HG03565 (cell line): ENCODE data around the gene FHIP1B.
A peak's percentile ranks its signal among the peaks of the same experiment; 100 is the strongest.
"Not testable (repeated sequence)": the region's sequence is repeated elsewhere in the genome, so short reads cannot be mapped to it uniquely, and the experiment has no call there.

Source experiments
- ATAC-seq: cut with Tn5 transposase; IDR thresholded peaks from one replicate; pipeline ENCODE4 v1.9.1; 2021; ENCODE audit warnings: mild to moderate bottlenecking, moderate library complexity; ENCODE audit not compliant: unreplicated experiment

The FHIP1B gene

DNA sequence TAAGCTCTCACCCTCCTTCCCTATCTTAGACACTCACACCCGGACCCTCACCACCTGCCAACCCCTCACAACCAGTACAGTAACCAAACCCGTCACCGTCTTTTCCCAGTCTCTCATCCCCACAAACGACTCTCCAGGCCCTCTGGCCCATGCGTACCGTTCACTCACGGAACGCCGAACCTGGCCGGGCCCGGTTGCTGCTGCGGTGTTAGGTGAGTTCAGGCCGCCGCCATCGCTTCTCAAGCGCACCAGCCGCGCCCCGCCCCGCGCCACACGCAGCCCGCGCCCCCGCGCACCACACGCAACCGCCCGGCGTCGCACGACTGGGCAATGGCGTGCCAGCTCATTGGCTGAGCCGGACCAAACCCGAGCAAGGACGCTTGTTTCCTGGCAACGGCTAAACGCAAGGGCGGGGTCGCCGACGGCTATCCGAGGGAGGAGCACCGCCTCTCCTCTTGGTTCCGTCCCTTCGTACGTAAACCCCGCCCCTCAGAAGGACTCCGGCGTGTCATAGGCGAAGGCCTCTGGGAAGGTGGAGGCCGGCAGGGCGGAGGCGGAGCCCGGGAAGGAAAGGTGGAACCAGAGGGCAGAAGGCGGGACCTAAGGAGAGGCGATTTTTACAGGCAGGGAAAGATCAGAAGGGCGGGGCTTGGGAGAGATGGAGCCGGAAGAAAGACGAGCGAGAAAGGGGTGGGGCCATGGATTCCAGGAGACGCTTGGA is at the start of gene FHIP1B:
Gene FHIP1B, minus strand, starts transcription at position 250 of the 721 bp plus-strand sequence. CDS start 10,120 bp downstream, outside the sequence.
- peak; percentile 93 for ATAC-seq

DNA sequence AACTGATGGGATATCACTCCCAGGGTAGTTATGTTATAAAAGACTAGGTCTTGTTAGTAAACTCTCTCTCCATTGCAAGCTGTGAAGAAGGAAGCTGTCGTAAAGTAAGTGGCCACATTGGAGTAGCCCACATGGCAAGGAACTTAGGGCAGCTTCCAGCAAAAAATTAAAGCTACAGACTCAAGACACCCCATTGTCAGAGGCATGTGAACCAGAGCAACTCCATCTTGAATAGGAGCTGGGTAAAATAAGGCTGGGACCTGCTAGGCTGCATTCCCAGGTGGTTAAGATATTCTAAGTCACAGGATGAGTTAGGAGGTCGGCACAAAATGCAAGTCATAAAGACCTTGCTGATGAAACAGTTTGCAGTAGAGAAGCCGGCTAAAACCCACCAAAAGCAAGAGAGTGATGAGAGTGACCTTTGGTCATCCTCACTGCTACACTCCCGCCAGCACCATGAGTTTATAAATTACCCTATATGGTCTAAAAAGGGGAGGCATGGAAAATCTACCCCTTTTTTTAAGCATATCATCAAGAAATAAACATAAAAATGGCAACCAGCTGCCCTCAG is 49.1 kb upstream of the FHIP1B start:
- no peak for ATAC-seq

DNA sequence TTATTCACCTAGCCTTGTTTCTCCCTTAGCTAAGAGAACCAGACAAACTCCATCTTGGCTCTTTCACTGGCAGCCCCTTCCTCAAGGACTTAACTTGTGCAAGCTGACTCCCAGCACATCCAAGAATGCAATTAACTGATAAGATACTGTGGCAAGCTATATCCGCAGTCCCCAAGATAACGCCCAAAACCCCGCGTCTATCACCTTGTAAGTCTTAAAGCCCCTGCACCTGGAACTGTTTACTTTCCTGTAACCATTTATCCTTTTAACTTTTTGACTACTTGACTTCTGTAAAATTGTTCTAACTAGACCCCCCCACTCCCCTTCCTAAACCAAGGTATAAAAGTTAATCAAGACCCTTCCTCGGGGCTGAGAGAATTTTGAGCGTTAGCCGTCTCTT is 46.4 kb upstream of the FHIP1B start:
- not testable (repeated sequence) for ATAC-seq

DNA sequence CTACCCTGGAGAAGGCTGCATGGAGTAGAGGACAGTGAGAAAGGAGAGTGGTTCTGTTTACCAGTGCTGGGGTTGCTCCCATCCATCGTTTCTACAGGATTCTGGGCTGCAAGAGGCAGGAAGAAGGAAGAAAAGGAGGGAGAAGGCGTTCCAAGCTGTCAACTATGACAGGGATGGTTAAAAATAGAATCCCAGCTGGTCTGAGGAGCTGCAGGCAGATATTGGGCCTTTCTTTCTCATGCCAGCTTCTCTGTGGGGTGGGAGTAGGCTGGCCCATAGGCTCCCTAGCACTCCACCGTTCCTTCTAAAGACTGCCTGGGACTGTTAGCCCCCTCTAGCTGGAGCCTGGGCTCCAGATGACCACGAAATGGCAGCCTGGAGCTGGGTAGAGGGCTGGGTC is 38.8 kb upstream of the FHIP1B start:
- no peak for ATAC-seq

DNA sequence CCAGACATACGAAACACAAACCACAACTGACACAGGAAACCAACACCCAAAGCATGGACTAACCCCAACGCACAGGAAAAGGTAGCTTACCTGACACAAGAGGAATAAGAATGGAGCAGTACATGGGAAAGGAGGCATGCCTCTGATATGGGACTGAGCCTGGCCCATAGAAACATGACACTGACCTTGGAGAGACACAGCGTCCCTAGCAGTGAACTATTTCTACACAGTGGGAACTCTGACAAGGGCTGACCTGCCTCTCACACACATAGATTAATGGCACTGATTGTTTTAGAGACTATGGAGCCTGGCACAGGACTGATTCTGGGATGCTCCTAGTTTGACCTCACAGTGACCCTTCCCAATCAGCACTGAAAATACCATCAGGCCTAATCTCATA is 37.2 kb upstream of the FHIP1B start:
- no peak for ATAC-seq

DNA sequence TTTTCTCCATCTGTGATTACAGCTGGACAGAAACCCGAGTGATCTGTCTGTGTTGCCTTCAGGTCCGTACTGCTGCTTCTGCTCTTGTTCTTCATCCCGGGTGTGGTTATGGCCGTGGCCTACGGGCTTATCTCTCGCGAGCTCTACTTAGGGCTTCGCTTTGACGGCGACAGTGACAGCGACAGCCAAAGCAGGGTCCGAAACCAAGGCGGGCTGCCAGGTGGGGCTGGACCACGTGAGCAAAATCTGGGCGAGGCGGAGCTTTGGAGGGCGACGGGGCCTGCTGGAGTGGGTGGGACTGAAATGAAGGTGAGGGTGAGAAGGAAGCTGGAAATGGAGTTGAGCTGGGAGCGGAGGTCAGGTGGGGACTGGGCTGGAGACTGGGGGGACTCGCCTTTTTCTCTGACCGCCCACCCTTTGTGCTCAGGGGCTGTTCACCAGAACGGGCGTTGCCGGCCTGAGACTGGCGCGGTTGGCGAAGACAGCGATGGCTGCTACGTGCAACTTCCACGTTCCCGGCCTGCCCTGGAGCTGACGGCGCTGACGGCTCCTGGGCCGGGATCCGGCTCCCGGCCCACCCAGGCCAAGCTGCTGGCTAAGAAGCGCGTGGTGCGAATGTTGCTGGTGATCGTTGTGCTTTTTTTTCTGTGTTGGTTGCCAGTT is 36.3 kb upstream of the FHIP1B start:
- no peak for ATAC-seq

DNA sequence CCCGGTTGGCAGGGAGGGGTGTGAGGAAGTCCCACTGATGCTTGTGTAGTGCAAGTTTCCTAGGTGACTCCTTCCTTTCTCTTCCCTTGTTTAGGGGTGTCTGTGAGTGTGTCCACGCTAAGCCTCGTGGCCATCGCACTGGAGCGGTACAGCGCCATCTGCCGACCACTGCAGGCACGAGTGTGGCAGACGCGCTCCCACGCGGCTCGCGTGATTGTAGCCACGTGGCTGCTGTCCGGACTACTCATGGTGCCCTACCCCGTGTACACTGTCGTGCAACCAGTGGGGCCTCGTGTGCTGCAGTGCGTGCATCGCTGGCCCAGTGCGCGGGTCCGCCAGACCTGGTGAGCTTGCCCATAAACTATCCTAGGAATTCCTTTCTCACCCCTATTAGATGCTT is 35.6 kb upstream of the FHIP1B start:
- ATAC-seq: no peak

DNA sequence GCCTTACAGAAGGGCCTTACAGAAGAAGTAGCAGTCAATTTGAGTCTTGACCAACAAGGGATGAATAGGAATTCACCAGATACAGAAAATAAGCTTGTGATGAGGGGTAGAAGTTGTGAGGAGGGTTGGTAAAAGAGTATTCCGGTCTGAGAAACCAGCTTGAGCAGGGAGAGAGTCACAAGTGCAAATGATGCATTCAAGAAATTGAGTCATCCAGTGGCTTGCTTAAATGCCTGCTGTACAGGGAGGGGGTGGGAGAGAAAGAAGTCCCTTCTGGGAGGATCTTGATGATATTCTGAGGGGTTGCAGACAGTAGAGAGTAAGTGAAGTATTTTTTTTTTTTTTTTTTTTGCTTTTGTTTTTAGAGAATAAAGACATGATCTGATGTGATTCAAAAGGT is 34.4 kb upstream of the FHIP1B start:
- ATAC-seq: no peak

DNA sequence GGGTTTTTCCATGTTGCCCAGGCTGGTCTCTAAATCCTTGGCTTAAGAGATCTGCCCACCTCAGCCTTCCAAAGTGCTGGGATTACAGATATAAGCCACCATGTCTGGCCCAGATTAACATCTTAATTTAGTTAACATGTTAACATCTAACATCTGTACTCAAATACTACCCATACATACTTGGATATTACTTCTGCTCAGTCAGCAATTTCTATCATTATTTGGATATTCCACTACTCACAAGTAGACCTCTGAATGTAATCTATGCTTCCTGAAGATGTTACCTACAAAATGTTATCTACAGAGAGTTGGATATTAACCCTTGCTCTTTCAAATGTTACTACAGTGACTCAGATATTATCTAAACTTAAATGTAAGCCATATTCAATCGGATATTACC is 29.2 kb upstream of the FHIP1B start:
- ATAC-seq: no peak

DNA sequence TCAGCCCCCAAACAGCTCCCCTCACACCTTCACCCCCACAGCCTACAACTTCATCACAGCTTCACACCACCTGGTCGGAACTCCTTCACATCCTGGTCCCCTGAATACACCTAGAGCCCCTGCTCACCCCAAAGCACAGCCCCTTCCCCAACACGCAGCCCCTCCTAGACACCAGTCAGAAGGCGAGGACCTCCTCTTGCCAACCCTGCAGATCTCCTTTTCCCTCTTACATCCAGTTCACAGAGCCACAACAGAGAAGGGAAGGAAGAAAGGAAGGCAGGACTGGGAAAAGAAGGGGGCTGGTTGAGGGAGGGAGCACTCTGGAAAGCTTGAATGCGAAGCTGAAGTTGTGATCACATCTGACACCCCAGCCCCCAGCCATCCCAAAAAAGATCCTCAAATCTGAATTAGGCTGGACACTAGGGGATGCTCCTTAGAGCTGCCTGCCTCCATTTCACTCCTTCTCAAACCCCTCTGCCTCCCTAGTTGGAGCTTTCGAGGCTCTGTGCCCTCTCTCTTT is 25.8 kb upstream of the FHIP1B start:
- no peak for ATAC-seq

DNA sequence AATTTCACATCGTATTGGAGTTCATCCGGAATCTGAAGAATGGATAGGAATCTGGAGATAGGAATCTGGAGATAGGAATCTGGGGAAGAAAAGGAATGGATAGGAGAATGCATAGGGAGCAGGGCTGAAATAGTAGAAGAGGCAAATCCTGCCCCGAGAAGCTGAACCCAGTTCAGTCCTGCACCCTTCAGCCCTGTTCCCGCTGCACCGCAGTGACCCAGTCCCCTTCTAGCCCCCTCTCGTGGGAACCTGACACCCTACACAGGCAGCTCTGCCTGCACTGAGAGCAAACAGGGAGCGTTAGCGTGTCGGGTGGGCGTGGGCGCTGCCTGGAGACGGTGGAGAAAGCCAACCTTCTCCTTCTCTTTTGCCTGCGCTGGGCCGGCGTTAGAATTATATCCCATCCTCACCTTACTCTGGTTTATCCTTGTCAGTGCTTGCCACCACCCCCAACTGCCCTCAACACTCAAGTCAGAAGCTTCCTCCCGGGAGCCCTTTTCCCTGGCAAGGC is 24.2 kb upstream of the FHIP1B start:
- ATAC-seq: no peak

DNA sequence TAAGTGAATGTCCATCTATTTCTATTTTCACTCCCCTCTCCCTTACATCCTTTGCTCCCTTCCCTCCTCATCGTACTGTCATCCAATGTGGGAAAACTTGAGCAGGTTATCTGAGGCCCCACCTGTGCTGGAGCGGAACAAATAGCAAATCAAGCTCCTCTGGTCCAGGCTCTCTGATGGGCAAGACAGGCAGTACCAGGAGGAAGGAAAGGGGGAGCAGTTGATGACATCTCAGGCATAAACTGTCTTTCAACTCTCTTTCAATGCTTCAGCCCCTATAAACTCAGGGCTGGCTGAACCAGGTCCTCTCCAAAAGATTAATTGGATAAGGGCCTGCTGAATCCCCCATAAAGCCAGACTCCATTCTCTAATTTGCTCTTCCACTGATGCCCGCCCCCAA is 23.7 kb upstream of the FHIP1B start:
- no peak for ATAC-seq

DNA sequence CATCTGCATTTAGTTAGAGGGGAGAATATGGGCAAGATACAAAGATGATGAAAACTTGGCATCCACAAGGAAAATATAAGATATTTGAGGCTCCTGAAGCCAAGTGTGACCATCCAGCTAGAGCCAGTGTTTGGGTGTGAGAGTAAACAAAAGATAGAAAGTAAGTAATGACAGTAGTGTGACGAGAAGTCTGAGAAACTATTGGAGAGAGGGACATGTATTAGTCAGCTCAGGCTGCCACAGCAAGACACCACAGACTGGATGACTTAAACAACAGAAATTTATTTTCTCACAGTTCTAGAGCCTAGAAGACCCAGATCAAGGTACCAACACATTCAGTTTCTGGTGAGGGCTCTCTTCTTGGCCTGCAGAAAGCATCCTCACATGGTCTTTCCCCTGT is 18.8 kb upstream of the FHIP1B start:
- peak; percentile 65 for ATAC-seq

DNA sequence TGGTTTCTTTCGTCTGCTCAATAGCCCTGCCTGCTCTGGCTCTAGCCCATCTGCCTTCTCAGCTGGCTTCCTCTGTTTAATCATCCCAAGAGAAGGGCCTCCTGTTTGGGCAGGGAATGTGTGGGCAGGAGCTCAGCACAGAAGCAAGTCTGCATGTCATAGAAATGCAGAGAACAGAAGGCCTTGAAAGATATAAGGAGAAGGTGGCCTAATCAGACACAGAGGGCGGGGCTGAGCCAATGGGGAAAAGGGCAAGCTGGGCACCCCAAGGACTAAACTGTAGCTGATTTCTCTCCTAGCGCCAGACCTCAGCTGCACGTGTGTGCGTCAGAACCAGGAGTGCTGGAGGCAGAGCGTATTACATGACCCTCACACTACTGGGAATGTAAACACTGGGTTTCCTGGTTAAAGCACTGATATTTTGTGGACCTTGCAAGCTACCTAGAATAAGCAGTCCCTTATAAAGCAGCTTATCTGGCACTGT is 17.6 kb upstream of the FHIP1B start:
- no peak for ATAC-seq

DNA sequence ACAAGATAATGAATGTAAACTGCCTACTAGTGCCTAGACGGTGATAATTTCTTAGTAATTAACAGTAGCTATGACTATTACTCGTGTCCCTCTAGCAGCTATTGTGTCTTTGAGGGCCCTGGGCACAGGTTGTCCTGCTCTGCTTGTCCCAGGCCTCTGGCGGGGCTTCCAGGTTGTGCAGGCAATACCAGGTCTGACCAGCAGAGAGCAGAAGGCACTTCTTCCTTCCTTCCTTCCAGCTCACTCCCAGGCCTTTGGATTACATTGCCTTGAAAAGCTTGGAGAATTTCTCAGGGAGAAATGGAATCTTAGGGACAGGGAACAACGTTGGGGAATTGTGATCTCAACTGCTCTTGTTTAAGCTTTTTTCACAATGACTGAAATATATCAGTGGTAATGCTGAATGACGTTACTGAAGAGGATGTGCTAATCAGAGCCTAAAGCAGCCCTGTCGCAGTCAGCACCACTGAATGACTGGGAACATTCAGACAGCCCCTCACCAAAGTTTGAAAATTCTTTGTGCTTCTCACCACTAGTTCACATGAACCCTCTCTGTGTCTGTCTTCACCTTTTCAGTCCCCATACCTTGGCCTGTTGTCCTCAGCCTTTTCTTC is 16.8 kb upstream of the FHIP1B start:
- peak; percentile 69 for ATAC-seq

DNA sequence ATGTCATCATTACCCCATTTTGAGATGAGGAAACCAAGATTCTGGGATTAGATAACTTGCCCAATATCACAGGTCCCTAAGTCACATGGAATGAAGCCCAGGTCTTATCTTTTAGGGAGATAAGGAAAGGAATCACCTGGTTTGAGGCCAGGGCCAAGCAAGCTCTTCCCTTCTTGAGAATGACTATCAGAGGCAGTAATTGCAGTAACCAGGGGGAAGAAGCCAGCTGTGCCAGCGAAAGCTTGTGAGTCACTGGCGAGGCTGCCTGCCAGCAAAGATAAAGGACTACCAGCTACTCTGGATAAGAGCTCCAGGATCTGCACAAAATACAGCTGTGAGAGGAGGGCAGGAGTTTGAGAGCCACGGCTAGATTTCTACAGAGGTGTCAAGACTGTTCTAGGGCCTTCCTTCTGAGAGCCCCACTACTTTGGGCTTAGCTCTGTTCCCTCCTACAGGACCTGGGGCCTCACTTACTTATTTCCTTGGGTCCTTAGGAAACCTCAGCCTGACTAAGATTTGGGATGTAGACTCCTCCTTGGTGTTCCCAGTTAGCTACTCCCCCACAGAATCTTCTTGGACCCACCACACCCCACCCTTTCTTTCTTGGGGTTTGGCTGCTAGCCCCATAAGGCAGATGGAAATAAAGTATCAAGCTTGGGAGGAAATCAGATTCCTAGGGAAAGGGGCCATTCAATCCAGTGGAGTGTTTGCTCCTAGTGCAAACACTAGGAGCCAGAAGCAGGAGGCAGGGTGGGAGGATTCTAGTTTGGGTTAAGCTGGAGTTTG is 15.5 kb upstream of the FHIP1B start:
- no peak for ATAC-seq

DNA sequence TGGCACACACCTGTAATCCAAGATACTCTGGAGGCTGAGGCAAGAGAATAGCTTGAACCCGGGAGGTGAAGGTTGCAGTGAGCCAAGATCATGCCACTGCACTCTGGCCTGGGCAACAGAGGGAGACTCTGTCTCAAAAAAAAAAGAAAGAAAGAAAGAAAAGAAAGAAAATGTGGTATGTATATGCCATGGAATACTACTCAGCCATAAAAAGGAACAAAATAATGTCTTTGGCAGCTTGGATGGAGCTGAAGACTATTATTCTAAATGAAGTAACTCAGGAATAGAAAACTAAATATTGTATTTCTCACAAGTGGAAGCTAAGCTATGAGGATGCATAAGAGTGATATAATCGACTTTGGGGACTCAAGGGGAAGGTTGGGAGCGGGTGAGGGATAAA is 14.5 kb upstream of the FHIP1B start:
- not testable (repeated sequence) for ATAC-seq

DNA sequence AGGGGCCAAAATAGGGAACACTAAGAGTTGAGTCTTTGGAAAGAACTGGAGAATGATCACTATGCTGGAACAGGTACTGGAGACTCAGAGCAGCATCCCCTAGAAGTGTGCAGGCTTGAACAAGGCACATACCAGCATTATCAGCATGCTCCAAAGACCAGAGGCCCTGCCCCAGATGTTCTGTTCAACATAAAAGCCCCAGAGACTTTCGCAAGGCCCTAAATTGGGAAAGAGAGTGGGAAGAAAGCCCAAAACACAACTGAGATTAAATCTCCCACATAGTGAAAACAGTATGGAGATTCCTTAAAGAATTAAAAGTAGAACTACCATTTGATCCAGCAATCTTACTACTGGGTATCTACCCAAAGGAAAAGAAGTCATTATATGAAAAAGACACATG is 13.8 kb upstream of the FHIP1B start:
- ATAC-seq: no peak

DNA sequence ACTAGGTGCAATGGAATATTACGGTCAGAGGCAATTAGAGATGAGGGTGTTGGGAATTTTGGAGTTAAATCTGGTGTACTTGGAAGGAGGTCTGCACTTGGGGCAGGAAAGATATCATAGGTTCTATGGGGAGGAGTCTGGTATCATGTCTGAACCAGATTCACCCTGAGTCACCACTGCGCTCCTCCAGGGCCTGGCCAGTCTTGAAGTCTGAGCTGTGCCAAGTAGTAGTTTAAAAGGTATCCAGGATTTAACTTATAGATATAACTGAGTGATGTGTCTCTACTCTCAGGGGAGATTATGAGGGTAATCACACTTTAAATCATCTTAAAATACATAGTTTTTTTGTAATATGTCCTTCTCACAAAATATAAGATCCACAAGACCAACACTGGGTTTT is 11.1 kb upstream of the FHIP1B start:
- no peak for ATAC-seq

DNA sequence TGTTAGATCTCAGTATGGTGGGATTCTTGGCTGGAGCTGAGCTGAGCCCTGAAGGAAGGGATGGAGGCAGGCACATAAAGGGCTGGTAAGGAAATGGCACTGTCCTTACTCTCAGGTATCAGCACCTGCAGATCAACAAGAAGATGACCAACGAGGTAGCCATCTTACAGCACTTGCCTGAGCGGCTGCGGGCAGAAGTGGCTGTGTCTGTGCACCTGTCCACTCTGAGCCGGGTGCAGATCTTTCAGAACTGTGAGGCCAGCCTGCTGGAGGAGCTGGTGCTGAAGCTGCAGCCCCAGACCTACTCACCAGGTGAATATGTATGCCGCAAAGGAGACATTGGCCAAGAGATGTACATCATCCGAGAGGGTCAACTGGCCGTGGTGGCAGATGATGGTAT is 6.9 kb upstream of the FHIP1B start:
- no peak for ATAC-seq

DNA sequence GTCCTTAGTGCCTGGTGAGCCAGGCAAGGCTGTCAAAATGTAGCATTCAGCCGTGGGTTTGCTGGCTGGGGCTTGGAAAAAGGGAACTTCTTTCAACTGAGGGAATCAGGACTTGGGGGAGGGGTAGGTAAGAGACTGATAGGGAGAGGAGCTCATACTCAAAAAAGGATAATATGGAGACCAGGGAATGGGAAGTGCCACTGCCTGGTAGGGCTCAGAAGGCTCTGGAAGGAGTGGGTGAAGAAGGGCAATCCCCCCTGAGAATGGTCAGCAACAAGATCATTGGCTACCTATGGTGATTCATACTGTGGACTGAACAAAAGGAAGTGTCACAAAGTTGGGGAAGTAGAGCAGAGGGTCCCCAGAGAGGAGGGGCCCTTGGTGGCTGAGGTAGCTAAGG is 6.3 kb upstream of the FHIP1B start:
- no peak for ATAC-seq
